HL-60 (cell line): ENCODE data around the gene ELOF1.

Source experiments
- CTCF ChIP-seq: IDR thresholded peaks from one replicate; pipeline ENCODE4 v1.5.1; 2011; ENCODE audit warnings: low read length, control low read depth, inconsistent platforms; ENCODE audit not compliant: insufficient read depth
- POLR2AphosphoS5 ChIP-seq: IDR thresholded peaks from 2 replicates; pipeline ENCODE4 v1.6.1; 2012; ENCODE audit warnings: low read depth

- TF ChIP-seq CTCF, result no peak
- no peak for TF ChIP-seq POLR2AphosphoS5
Observed at GRCh38 chr19:11576227-11576626, 17.2 kb upstream of the ELOF1 start.
